ENCODE results near the gene HDAC2.
A peak's percentile ranks its signal among the peaks of the same experiment; 100 is the strongest.
"Not testable (repeated sequence)": the region's sequence is repeated elsewhere in the genome, so short reads cannot be mapped to it uniquely, and the experiment has no call there.

HDAC2 gene

GRCh38 chr6:113970805-113971676, at the start of gene HDAC2:
Gene HDAC2, minus strand, starts transcription at chr6:113971148. Its CDS starts 240 bp downstream, at chr6:113970908.
- H3K4me3 ChIP-seq (ENCODE audit: low read depth, low read length): peak within 1 kb of the TSS; percentile 99
- peak within 1 kb of the TSS; percentile 98 for H3K27ac ChIP-seq
- H3K27me3 ChIP-seq (ENCODE audit: insufficient read depth, low read depth, severe bottlenecking): no peaks in the 10 kb centered on the region
- H3K36me3 ChIP-seq: peaks cover 16% of the 10 kb centered on the region
- H3K9me3 ChIP-seq (ENCODE audit: severe bottlenecking): peaks cover 5% of the 10 kb centered on the region
- peak; percentile 91 for DNase-seq
- TF ChIP-seq CTCF (IDR thresholded peaks at IDR 0.05; ENCODE audit: low read depth, low read length): 0 out of 2 replicates have a peak, but pooled peaks have one; percentile 1

- no peak for DNase-seq
- H3K27me3 ChIP-seq (ENCODE audit: insufficient read depth, low read depth, severe bottlenecking): no peaks in the 10 kb centered on the region
- TF ChIP-seq CTCF (IDR thresholded peaks at IDR 0.05; ENCODE audit: low read depth, low read length): no peak
These were observed 49.2 kb upstream of the HDAC2 start for GRCh38 chr6:114020196-114020595.

GRCh38 chr6:114017146-114017545, 46.2 kb upstream of the HDAC2 start:
- not testable (repeated sequence) for H3K9me3 ChIP-seq (ENCODE audit: severe bottlenecking); H3K4me3 ChIP-seq (ENCODE audit: low read depth, low read length); H3K27me3 ChIP-seq (ENCODE audit: insufficient read depth, low read depth, severe bottlenecking); H3K27ac ChIP-seq; DNase-seq; H3K36me3 ChIP-seq

More at GRCh38 chr6:114020196-114020595, 49.2 kb upstream of the HDAC2 start:
- no peaks in the 10 kb centered on the region for H3K9me3 ChIP-seq (ENCODE audit: severe bottlenecking)
- no peak overlapping the region for H3K27ac ChIP-seq
- H3K4me3 ChIP-seq (ENCODE audit: low read depth, low read length): no peak overlapping the region
- H3K36me3 ChIP-seq: no peaks in the 10 kb centered on the region

GRCh38 chr6:114014106-114014505, 43.2 kb upstream of the HDAC2 start:
- DNase-seq; H3K4me3 ChIP-seq (ENCODE audit: low read depth, low read length); H3K36me3 ChIP-seq; H3K9me3 ChIP-seq (ENCODE audit: severe bottlenecking); H3K27ac ChIP-seq; H3K27me3 ChIP-seq (ENCODE audit: insufficient read depth, low read depth, severe bottlenecking): not testable (repeated sequence)

- not testable (repeated sequence) for H3K27ac ChIP-seq; H3K9me3 ChIP-seq (ENCODE audit: severe bottlenecking); H3K4me3 ChIP-seq (ENCODE audit: low read depth, low read length); DNase-seq; H3K36me3 ChIP-seq; H3K27me3 ChIP-seq (ENCODE audit: insufficient read depth, low read depth, severe bottlenecking)
These were observed 40.5 kb upstream of the HDAC2 start for GRCh38 chr6:114011486-114011885.

DNA sequence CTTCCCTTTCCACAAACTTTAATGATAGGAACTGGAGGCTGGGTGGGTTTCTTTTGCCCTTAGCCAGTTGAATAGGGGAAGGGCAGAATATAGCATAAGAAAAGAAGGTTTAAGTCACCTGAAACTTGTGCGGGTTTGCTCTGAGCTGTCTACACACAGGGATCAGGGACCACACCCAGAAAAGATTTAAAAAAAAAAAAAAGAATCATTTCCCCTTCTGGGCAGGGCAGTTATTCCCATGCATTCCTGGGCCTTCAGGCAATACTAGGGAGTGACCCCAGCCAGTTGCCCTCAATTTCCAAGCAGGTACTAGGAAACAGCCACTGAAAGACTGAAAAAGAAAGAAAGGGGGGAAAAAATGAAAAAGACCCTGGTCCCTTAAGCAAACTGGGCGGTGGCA, 39.6 kb upstream of the HDAC2 start:
- no peaks in the 10 kb centered on the region for H3K9me3 ChIP-seq (ENCODE audit: severe bottlenecking)
- no peak overlapping the region for H3K27ac ChIP-seq
- no peaks in the 10 kb centered on the region for H3K36me3 ChIP-seq
- TF ChIP-seq CTCF (IDR thresholded peaks at IDR 0.05; ENCODE audit: low read depth, low read length): no peak
- H3K4me3 ChIP-seq (ENCODE audit: low read depth, low read length): no peak overlapping the region
- DNase-seq: no peak
- H3K27me3 ChIP-seq (ENCODE audit: insufficient read depth, low read depth, severe bottlenecking): no peaks in the 10 kb centered on the region

GRCh38 chr6:114009192-114009591, 38.2 kb upstream of the HDAC2 start:
- H3K9me3 ChIP-seq (ENCODE audit: severe bottlenecking): no peaks in the 10 kb centered on the region
- no peaks in the 10 kb centered on the region for H3K27me3 ChIP-seq (ENCODE audit: insufficient read depth, low read depth, severe bottlenecking)
- no peak for TF ChIP-seq CTCF (IDR thresholded peaks at IDR 0.05; ENCODE audit: low read depth, low read length)
- H3K36me3 ChIP-seq: no peaks in the 10 kb centered on the region
- no peak overlapping the region for H3K27ac ChIP-seq
- no peak overlapping the region for H3K4me3 ChIP-seq (ENCODE audit: low read depth, low read length)
- DNase-seq: no peak
